HG02943 (cell line): ENCODE results near the gene CDKL2.
"Not testable (repeated sequence)": the region's sequence is repeated elsewhere in the genome, so short reads cannot be mapped to it uniquely, and the experiment has no call there.

Experiments used
- ATAC-seq: cut with Tn5 transposase; IDR thresholded peaks from one replicate; pipeline ENCODE4 v1.9.1; 2021; ENCODE audit warnings: mild to moderate bottlenecking, low read depth, moderate library complexity; ENCODE audit not compliant: unreplicated experiment

Gene CDKL2

DNA sequence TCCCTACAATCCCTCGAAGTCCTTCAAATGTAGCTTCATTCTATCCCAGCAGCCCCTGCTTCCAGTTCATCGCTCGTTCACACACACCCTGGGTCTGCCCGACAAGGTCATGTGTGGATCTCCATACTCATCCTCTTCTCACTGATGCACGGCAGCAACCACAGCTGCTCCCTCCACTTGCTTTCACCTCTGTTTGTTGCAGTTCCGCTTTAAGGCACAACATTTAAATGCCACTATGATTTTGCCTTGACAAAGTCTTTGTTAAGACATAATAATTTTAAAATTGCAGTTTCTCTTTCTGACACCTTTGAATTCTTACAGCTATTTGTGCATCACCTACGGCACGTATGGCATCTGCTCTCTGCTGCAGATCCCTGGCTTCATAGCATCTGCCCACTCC is 72.6 kb downstream of the CDKL2 start:
- no peak for ATAC-seq

DNA sequence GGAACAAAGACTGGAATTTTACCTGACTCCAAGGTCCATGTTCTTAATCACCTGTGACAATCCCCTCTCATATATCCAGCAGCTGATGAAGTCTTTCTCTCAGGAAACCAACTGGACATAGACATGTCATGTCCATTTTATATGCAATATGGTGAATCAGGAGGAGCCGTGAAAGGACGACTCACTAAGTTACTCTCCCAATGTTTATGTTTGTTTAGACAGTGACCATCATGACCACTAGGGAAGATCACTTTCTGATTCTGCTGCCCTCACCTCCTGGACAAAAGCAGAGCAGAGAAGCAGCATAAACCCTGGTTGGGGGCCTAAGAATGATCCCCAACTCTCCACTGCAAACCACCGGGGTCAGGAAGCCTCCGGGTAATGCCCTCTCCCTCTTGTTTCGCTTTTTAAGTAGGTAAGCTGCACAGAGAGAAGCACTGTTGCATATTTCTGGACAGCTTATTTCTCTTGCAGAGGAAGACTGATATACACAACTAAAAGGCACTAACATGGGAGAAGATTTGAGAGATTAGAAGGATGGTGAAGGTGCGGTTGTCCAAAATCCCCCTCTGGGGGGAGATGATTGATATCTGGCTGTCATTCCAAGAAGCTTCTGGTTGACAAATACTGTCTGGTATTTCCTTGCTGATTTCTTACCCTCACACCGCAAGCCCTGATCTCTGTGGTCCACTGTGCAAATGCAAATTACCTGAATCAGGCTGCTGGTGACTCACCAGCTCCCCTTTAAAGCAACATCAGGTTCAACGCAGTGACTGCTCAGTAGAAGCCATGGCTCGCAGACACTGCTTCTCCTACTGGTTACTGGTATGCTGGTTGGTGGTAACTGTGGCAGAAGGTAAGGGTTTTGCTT is 74.8 kb downstream of the CDKL2 start, which contains the start of gene ODAPH:
Gene ODAPH, plus strand, starts transcription at position 773 of the 871 bp plus-strand sequence. Its CDS starts 17 bp downstream, at position 790.
- peak; percentile 83 for ATAC-seq

DNA sequence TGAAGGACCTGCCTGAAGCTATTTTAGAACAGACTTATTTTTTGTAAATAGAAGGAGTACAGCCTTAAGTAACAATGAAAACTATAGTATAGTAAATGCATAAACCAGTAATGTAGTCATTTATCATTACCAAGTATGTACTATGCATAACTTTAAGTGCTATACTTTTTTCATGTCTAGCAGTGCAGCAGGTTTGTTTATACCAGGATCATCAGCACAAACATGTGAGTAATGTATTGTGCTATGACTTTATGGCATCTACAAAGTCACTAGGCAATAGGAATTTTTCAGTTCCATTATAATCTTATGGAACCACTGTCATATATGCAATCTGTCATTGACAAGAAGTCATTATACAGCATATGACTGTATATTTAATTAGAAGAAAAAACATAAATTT is 77.9 kb downstream of the CDKL2 start:
- ATAC-seq, result no peak

DNA sequence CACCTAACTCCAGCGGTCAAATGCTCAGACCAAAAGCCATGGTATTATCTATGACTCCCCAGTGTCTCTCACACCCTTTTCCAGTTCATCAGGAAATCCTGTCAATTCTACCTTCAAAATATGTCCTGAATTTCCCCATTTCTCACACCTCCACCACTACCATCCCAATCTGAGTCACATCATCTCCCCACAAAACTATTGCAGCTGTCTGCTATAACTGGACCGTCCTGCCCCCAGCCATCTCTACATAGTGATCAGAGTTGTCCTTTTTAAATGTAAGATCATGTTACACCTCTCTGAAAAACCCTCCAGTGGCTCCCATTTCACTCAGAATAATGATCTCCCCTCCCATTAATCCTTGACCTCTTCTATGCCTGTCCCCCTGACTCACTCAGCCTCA is 81.3 kb downstream of the CDKL2 start:
- no peak for ATAC-seq

DNA sequence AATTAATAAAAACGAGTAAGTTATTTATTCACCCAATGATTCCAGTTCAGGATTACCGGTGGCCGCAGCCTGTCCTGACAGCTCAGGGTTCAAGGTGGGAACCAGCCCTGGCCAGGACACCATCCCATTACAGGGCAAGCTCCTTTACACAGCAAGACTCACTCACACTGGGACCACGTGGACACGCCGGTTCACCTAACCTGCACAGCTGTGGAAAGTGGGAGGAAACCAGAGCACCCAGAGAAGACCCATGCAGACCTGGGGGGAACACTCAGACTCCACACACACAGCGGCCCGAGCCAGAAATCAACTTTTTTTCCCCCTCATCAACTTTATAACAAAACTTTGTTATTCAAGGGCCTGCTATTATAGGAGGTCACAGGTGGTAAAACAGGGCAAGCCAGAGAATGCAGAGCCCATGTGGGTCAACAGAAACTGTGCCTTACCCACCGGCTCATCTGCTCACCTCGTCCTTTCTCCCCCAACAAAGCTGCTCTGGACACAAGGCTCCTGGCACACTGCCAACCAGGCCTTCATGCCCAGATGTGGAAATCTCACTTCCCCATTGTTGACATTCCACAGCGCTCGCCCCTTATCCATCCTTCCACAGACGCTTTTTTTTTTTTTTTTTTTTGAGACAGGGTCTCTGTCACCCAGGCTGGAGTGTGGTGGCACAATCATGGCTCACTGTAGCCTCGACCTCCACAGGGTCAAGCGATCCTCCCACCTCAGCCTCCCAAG is 82.5 kb downstream of the CDKL2 start:
- no peak for ATAC-seq

DNA sequence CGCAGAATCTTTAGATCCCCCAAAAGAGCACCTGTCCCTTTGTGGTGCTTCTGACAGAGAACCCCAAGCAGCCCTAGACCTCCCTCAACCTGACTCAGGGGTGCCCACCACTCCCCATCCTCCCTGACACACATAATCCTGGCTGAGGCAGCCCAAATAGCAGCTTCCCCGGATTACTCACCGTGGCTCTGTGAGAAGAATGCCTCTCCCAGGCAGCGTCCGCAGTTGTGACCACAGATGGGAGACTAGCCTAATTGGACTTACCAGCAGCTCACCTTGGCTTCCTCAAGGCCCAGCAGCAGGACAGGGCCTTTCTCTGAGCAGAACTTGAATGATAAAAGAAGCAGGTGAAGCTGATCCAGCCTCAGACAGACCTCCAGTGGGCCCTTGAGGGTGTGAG is 84.8 kb downstream of the CDKL2 start:
- no peak for ATAC-seq

DNA sequence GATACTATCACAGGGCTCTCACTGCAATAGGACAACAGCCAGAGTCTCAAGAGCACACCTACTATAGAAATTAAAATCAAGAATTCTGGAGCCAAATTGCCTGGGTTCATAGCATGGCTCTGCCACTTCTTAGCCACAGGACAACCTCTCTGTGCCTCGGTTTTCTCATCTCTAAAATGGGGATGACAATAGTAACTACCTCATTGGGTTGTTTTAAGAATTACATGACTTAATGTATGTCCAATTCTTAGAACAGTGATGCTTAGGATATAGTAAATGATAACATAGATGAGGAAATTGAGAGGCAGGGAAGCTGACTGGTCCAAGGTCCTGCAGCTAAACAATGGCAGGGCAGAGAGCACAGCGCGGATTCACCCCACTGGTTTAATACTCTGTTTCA is 85.5 kb downstream of the CDKL2 start:
- no peak for ATAC-seq

DNA sequence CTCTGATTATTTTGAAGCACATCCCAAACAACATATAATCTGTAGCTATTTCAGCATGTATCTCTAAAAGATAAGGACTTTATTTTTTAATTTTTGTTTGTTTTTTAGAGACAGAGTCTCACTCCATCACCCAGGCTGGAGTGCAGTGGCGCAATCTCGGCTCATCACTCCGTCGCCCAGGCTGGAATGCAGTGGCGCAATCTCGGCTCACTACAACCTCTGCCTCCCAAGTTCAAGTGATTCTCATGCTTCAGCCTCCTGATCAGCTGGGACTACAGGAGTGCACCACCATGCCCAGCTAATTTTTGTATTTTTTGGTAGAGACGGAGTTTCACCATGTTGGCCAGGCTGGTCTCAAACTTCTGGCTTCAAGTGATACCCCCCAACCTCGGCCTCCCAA is 86.1 kb downstream of the CDKL2 start:
- not testable (repeated sequence) for ATAC-seq

DNA sequence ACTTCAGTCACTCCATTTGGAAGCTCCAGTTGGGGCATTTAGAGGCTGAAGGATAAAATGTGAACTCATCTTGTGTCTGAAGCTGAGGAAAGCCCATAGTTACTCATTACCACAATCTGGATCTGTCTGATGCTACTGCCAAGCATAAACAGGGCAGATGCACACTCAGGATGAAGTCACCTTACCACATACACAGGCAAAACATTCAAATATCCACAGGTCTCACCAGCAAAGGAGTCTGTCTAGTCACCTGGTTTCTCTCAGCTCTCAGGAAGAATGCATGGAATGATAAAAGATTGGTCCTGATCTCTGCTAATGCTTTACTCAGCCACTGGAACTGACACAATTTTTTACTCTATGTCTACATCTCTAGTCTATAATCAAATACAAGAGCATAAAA is 87.5 kb downstream of the CDKL2 start:
- no peak for ATAC-seq

DNA sequence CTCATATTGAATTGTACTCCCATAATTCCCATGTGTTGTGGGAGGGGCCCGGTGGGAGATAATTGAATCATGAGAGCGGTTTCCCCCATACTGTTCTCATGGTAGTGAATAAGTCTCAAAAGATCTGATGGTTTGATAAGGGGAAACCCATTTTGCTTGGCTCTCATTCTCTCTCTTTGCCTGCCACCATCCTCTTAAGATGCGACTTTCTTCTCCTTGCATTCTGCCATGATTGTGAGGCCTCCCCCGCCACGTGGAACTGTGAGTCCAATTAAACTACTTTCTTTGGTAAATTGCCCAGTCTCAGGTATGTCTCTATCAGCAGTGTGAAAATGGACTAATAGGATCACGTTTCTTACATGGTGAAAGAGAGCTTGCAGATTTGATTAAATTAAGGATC is 93.0 kb downstream of the CDKL2 start:
- not testable (repeated sequence) for ATAC-seq

DNA sequence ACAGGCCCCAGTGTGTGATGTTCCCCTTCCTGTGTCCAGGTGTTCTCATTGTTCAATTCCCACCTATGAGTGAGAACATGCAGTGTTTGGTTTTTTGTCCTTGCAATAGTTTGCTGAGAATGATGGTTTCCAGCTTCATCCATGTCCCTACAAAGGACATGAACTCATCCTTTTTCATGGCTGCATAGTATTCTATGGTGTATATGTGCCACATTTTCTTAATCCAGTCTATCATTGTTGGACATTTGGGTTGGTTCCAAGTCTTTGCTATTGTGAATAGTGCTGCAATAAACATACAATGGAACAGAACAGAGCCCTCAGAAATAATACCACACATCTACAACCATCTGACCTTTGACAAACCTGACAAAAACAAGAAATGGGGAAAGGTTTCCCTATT is 96.4 kb downstream of the CDKL2 start:
- ATAC-seq, result not testable (repeated sequence)

DNA sequence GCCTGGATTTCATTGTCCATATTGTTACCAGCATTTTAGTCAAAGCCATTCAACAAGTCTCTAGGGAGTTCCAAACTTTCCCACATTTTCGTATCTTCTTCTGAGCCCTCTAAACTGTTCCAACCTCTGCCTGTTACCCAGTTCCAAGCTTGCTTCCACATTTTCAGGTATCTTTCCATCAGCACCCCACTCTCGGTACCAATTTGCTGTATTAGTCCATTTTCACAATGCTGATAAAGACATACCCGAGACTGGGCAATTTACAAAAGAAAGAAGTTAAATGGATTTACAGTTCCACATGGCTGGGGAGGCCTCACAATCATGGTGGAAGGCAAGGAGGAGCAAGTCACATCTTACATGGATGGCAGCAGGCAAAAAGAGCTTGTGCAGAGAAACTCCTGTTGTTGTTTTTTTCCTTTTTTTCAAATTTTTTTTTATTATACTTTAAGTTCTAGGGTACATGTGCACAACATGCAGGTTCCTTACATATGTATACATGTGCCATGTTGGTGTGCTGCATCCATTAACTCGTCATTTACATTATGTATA is 96.9 kb downstream of the CDKL2 start:
- ATAC-seq, result not testable (repeated sequence)

DNA sequence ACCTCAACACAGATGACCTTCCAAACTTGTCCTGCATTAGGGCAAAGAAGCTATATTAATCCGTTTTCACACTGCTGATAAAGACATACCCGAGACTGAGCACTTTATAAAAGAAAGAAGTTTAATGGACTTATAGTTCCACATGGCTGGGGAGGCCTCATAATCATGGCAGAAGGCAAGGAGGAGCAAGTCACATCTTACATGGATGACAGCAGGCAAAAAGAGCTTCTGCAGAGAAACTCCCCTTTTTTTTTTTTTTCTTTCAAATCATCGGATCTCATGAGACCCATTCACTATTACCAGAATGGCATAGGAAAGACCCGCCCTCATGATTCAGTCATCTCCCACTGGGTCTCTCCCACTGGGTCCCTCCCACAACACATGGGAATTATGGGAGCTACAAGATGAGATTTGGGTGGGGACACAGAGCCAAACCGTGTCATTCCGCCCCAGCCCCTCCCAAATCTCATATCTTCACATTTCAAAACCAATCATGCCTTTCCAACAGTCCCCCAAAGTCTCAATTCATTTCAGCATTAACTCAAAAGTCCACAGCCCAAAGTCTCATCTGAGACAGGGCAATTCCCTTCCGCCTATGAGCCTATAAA is 98.7 kb downstream of the CDKL2 start:
- ATAC-seq, result not testable (repeated sequence)

DNA sequence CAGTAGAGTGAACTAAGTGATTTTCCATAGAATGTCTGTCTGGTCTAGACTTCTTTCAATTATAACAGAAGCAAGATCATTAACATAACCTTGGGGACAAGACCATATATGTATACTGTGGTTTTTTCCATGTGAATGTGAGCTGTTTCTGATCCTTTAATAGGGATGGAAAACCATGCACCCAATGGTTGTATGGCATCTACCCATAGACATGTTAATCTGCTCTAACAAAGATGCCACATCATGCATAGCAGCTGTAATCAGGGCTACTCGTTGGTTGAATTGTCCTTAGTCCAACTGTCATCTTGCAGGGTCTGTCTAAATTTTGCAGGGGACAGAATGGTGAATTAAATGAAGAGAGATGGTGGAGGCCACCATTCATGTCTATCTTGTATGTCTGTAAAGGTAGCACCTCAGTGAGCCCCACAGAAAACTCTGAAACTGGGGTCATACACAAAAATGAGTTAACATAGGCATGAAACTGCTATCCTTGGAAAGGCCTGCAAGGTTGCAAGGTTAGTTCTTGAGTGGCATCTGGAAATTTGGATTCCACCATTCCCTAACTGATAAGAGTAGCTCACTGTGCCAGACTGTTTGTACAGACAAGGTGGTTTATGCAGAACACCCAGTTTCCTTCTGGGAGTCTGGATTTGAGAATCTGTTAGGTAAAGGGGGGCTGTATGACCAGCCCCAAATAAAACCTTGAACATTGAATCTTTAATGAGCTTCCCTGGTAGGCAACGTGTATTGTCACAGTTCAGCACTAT is 99.6 kb downstream of the CDKL2 start:
- ATAC-seq, result no peak
